HG03521 (cell line): Measurements from ENCODE around the gene TRIM74.
"Not testable (repeated sequence)": the region's sequence is repeated elsewhere in the genome, so short reads cannot be mapped to it uniquely, and the experiment has no call there.

Source experiments
- ATAC-seq: cut with Tn5 transposase; IDR thresholded peaks from one replicate; pipeline ENCODE4 v1.9.1; 2021; ENCODE audit warnings: mild to moderate bottlenecking, moderate library complexity; ENCODE audit not compliant: unreplicated experiment

TRIM74 gene

GRCh38 chr7:72960029-72960428, 9.2 kb downstream of the TRIM74 start:
- not testable (repeated sequence) for ATAC-seq

DNA sequence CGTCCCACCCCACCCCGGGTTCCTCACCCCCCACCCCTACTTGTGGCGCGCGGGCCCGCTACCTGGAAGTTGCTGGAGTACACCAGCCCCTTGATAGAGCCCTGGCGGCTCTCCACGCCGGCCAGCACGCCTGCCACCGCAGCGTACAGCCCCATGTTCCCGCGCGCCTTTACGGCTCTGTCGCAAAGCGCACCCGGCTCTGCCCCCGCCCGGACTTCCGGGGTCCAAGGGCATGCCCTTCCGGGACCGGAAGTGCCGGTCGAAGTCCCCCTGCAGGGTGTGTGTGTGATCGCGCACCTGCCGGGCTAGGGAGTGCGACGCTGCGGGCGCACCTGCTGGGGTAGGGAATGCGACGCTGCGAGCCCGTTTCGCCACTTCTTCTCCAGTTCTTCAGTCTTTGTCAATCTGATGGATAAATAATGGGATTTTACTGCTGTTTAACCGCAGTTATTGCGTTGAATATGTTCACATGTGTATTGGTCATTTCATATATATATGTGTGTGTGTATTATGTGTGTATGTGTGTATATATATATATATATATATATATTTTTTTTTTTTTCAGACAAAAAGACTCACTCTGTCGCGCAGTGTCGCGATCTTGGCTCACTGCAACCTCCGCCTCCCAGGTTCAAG, 14.6 kb downstream of the TRIM74 start:
- peak; percentile 79 for ATAC-seq

DNA sequence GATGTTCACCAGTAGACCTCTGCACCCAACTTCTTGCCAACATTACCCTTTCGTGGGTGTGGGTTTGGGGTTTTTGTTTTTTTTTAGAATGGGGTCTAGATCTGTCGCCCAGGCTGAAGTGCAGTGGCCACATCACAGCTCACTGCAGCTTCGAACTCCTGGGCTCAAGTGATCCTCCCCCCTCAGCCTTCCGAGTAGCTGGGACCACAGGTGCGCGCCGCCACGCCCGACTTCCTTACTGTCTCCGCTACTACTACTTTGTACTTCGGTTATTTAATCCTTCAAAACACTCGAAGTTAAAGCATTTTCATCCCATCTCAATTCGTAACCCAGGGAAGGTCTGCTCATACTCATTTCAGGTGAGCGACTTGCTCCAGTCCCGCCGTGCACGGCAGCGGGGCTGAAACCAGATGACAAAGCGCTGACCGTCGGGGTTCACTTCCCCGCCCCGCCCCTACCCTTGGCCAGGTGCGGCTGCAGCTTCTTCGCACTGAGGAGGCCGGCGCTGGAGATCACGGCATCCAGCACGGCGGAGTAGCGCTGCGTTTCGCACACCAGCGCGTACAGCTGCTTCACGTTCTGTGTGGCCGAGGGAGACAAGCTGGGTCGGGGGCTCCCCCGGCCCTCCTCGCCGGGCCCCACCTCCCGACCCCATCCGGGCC, 15.2 kb downstream of the TRIM74 start:
- peak; percentile 57 for ATAC-seq

DNA sequence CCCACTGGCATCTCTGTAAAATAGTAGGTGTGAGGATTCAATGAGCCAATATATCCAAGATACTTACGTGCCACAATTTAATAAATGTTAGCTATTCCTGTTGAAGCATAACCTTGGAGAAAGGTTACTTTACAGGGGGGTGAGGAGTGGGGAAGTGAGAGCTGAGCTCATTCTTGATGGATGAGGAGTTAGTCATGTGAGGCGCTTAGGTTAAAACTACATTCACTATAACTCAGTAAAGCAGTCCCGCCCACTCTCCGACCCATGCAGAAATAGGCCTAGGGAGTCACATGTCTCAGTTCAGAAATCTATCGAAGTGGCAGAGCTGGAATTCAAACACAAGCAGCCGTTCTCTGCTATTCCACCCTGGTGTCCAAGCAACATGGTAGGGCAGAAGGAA, 18.8 kb downstream of the TRIM74 start:
- not testable (repeated sequence) for ATAC-seq

DNA sequence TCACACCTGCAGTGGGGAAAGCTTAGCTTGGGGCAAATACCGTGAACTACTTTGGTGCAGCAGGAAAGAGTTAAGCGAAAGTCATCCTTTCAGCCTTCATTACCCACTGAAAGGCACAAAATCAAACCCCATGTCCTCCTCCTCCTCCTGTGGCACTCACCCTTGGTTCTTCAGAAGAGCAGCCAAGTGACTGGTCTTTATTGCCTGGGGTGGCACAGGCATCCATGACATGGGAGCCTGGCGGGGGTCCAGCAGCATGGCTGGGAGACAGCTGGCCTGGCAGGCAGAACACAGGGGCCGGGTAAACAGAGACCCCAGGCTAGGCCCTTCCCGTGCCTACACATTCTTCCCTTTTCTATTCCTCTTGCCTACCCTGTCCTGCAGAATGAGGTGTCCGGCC, 19.6 kb downstream of the TRIM74 start:
- not testable (repeated sequence) for ATAC-seq

GRCh38 chr7:72949276-72949675, 20.0 kb downstream of the TRIM74 start:
- ATAC-seq: not testable (repeated sequence)

GRCh38 chr7:72948714-72949113, 20.6 kb downstream of the TRIM74 start:
- ATAC-seq: not testable (repeated sequence)

- not testable (repeated sequence) for ATAC-seq
Observed at GRCh38 chr7:72946130-72946745, 23.0 kb downstream of the TRIM74 start.

- ATAC-seq: not testable (repeated sequence)
Observed at GRCh38 chr7:72945597-72945996, 23.7 kb downstream of the TRIM74 start.

DNA sequence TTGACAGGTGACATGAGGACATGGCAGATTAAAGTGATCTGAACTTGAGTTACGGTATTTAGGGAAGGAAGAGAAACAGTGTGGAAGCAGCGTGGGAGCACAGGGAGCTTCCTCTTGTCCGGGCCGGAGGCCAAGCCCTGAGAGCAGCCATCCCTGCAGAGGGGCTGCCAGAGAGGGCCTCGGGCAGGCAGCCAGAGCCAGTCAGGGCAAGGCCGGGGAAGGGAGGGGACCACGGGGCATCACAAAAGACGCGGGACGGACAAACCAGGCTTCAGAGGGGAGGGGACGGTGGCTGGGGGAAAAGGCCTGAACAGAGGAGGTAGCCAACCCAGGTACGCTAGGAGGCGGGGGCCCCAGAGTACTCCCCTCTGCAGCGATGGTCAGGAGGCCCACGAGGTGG, 24.3 kb downstream of the TRIM74 start:
- not testable (repeated sequence) for ATAC-seq

- ATAC-seq: not testable (repeated sequence)
Observed at GRCh38 chr7:72942956-72943355, 26.3 kb downstream of the TRIM74 start.

GRCh38 chr7:72942022-72942705, 27.1 kb downstream of the TRIM74 start:
- ATAC-seq: not testable (repeated sequence)

GRCh38 chr7:72928216-72928615, 41.0 kb downstream of the TRIM74 start:
- not testable (repeated sequence) for ATAC-seq

DNA sequence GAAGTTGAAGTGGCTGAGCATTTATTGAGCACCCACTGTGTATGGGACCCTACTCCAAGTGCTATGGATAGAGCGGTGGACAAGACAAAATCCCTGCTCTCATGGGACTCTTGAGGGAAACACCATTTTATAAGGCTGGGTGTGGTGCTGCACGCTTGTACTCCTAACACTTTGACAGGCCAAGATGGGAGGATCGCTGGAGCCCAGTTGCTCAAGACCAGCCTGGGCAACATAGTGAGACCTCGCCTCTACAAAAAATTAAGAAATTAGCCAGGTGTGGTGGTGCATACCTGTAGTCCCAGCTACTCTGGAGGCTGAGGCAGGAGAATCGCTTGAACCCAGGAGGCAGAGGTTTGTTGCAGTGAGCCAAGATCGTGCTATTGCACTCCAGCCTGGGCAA, 41.5 kb downstream of the TRIM74 start:
- not testable (repeated sequence) for ATAC-seq

GRCh38 chr7:72925546-72926120, 43.6 kb downstream of the TRIM74 start:
- no peak for ATAC-seq

GRCh38 chr7:72924733-72925545, 44.3 kb downstream of the TRIM74 start, which contains the start of gene POM121:
Gene POM121 (plus strand): TSS chr7:72925095. CDS start chr7:72925122, 27 bp downstream.
- ATAC-seq: peak; percentile 82

- ATAC-seq: peak; percentile 21
Observed at GRCh38 chr7:72924386-72924732, 44.9 kb downstream of the TRIM74 start.

DNA sequence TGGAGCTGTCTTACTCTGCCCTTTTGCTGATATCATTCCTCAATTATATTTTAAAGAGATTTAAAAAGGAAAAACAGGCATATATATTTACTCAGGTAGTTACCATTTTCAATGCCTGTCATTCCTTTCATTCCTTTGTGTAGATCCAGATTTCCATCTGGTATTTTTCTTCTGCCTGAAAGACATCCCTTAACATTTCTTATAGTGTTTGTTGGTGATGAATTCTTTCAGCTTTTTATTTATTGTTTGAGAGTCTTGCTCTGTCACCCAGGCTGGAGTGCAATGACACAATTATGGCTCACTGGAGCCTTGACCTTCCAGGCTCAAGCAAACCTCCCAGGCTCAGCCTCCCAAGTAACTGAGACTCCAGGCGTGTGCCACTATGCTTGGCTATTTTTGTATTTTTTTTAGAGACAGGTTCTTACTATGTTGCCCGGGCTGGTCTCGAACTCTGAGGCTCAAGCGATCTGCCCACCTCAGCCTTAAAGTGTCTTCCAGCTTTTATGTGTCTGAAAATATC, 50.0 kb downstream of the TRIM74 start:
- no peak for ATAC-seq

DNA sequence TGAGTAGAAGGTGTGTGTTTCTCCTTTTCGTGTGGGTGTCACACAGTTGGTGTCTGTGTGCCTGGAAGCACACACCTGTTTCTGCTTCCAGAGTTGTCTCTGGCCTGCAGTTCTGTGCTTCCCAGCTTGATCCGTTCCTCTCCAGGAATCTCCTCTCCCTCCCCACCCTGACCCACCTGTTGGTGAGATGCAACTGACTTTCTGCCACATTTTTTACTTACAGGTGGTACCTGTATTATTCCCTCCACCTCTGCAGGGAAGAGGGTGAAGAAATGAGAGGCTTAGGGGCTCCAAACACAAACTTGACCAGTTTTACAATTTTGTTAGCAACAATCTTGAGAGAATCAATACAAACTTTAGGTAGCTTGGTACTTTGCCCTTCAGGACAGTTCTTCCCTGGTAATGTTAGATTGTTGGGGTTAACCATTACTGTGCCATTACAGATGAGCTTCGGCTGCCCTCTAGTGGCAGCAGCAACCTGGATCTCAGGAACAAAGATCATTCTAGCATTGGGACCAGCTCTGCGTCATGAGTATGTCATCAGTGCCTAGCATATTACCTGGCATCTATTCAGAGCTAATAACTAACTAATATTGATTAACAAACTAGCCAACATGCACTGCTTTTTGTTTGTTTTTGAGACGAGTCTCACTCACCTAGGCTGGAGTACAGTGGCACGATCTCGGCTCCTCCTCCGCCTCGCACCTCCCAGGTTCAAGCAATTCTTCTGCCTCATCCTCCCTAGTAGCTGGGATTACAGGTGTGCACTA, 54.3 kb downstream of the TRIM74 start:
- peak; percentile 77 for ATAC-seq
